ENCODE data around the gene MZF1. TPM values are rescaled to one million over a fixed set of nuclear protein-coding genes. Genes with fewer than 3 reads are reported as not detected.
A peak's percentile ranks its signal among the peaks of the same experiment; 100 is the strongest.

The MZF1 gene
- total RNA-seq, 2 experiments from 2014 or later, result 21.0 to 21.1 TPM

- intact Hi-C loops (cut with DNase I, micrococcal nuclease), result no loop called here
- DNase-seq, result peak in 1 of 14 experiments; percentile 32
- TF ChIP-seq CTCF (IDR thresholded peaks at IDR 0.05), result no peak
- H3K9me3 ChIP-seq (ENCODE audit: control insufficient read depth in 1 of 2, insufficient read depth in 1 of 2, low read length in 2 of 2), result no peaks in the 10 kb centered on the region
- Mint-ChIP-seq H3K4me3 (no peak overlapping the region), H3K27me3 (no peaks in the 10 kb centered on the region), H3K9me3 (no peaks in the 10 kb centered on the region), H3K4me1 (ENCODE audit: low read depth) (peaks cover 34% of the 10 kb centered on the region), H3K36me3 (ENCODE audit: low read depth) (peaks cover 23% of the 10 kb centered on the region), H3K27ac (no peak overlapping the region)
- no peaks in the 10 kb centered on the region for H3K27me3 ChIP-seq (ENCODE audit: control insufficient read depth in 1 of 2, insufficient read depth in 2 of 2, low read length in 2 of 2)
- ChIA-PET CTCF (no interaction called here), POLR2A (interaction anchor here (1.0 to 3.2 kb wide), 4 partner anchors 9 to 51 kb away, joined by 4 to 63 read pairs (median 24); partner anchors contain the start of genes CHMP2A, TRIM28, UBE2M and ZBTB45)
- peaks cover 24% of the 10 kb centered on the region for H3K36me3 ChIP-seq (ENCODE audit: insufficient read depth, low read length)
- no peak for ATAC-seq (ENCODE audit: poor library complexity)
- H3K4me1 ChIP-seq (ENCODE audit: insufficient read depth, low read length), result peaks cover 48% of the 10 kb centered on the region
- H3K4me3 ChIP-seq (ENCODE audit: low read length), result no peak overlapping the region
- H3K27ac ChIP-seq (ENCODE audit: low read depth in 1 of 2, low read length in 2 of 2), result no peak overlapping the region
These were observed 2.2 kb downstream of the MZF1 start for GRCh38 chr19:58570770-58571574.

GRCh38 chr19:58569943-58570670, 3.0 kb downstream of the MZF1 start:
- peaks cover 30% of the 10 kb centered on the region for H3K4me1 Mint-ChIP-seq (ENCODE audit: low read depth)
- ATAC-seq (ENCODE audit: poor library complexity), result no peak
- TF ChIP-seq CTCF (IDR thresholded peaks at IDR 0.05), result no peak
- H3K27ac Mint-ChIP-seq, result no peak overlapping the region
- no peaks in the 10 kb centered on the region for H3K27me3 Mint-ChIP-seq
- no peak overlapping the region for H3K4me3 ChIP-seq (ENCODE audit: low read length)
- no peaks in the 10 kb centered on the region for H3K9me3 ChIP-seq (ENCODE audit: control insufficient read depth in 1 of 2, insufficient read depth in 1 of 2, low read length in 2 of 2)
- no peak overlapping the region for H3K4me3 Mint-ChIP-seq
- peak in 1 of 14 experiments; percentile 27 for DNase-seq
- H3K27ac ChIP-seq (ENCODE audit: low read depth in 1 of 2, low read length in 2 of 2), result no peak overlapping the region
- CTCF ChIA-PET, result no interaction called here
- no peaks in the 10 kb centered on the region for H3K27me3 ChIP-seq (ENCODE audit: control insufficient read depth in 1 of 2, insufficient read depth in 2 of 2, low read length in 2 of 2)
- intact Hi-C loops (cut with DNase I, micrococcal nuclease), result no loop called here
- H3K4me1 ChIP-seq (ENCODE audit: insufficient read depth, low read length), result peaks cover 39% of the 10 kb centered on the region
- POLR2A ChIA-PET, result interaction anchor here (3.2 kb wide), 2 partner anchors 9 to 51 kb away, joined by 27 to 63 read pairs; partner anchors contain the start of genes UBE2M and ZBTB45
- H3K36me3 ChIP-seq (ENCODE audit: insufficient read depth, low read length), result peaks cover 24% of the 10 kb centered on the region
- peaks cover 23% of the 10 kb centered on the region for H3K36me3 Mint-ChIP-seq (ENCODE audit: low read depth)
- no peaks in the 10 kb centered on the region for H3K9me3 Mint-ChIP-seq

- intact Hi-C loops (cut with DNase I, micrococcal nuclease), result no loop called here
- POLR2A ChIA-PET, result no interaction called here
- Histone ChIP-seq H3K4me1 (ENCODE audit: insufficient read depth, low read length) (peaks cover 33% of the 10 kb centered on the region), H3K27ac (ENCODE audit: low read depth in 1 of 2, low read length in 2 of 2) (no peak overlapping the region), H3K4me3 (ENCODE audit: low read length) (no peak overlapping the region), H3K9me3 (ENCODE audit: control insufficient read depth in 1 of 2, insufficient read depth in 1 of 2, low read length in 2 of 2) (no peaks in the 10 kb centered on the region), H3K27me3 (ENCODE audit: control insufficient read depth in 1 of 2, insufficient read depth in 2 of 2, low read length in 2 of 2) (no peaks in the 10 kb centered on the region), H3K36me3 (ENCODE audit: insufficient read depth, low read length) (peaks cover 24% of the 10 kb centered on the region)
- H3K36me3 Mint-ChIP-seq (ENCODE audit: low read depth), result peaks cover 23% of the 10 kb centered on the region
- CTCF ChIA-PET, result no interaction called here
- TF ChIP-seq CTCF (IDR thresholded peaks at IDR 0.05), result no peak
- H3K27ac Mint-ChIP-seq, result no peak overlapping the region
- H3K27me3 Mint-ChIP-seq, result no peaks in the 10 kb centered on the region
- peak in 1 of 14 experiments; percentile 24 for DNase-seq
- H3K9me3 Mint-ChIP-seq, result no peaks in the 10 kb centered on the region
- peaks cover 28% of the 10 kb centered on the region for H3K4me1 Mint-ChIP-seq (ENCODE audit: low read depth)
- no peak overlapping the region for H3K4me3 Mint-ChIP-seq
- no peak for ATAC-seq (ENCODE audit: poor library complexity)
These were observed 3.8 kb downstream of the MZF1 start for GRCh38 chr19:58569191-58569942.
